GM06990 (cell line): ENCODE results near the gene HYAL4.
"Not testable (repeated sequence)": the region's sequence is repeated elsewhere in the genome, so short reads cannot be mapped to it uniquely, and the experiment has no call there.

ENCODE experiments used
- DNase-seq: peaks from one replicate; pipeline ENCODE4 v3.0.0-alpha.2; 2011; ENCODE audit not compliant: insufficient read length; ENCODE audit errors: extremely low read depth
- H3K27me3 ChIP-seq: replicated peaks from 2 replicates; pipeline ENCODE4 v1.6.0; 2011; ENCODE audit warnings: low read length; ENCODE audit not compliant: control insufficient read depth, insufficient read depth
- H3K36me3 ChIP-seq: 2 replicates; pipeline ENCODE4 v1.5.1; 2011; ENCODE audit warnings: low read length; ENCODE audit not compliant: control insufficient read depth, insufficient read depth
- H3K4me3 ChIP-seq: replicated peaks from 2 replicates; pipeline ENCODE4 v1.5.1; 2011; ENCODE audit warnings: low read depth, mild to moderate bottlenecking, control low read depth, low read length
- TF ChIP-seq, protein P1 (sequence below): IDR thresholded peaks from 2 replicates; pipeline ENCODE4 v1.5.1; 2011; ENCODE audit warnings: low read length, control low read depth, mild to moderate bottlenecking, inconsistent platforms; ENCODE audit not compliant: insufficient read depth, poor library complexity, severe bottlenecking

Gene HYAL4

DNA sequence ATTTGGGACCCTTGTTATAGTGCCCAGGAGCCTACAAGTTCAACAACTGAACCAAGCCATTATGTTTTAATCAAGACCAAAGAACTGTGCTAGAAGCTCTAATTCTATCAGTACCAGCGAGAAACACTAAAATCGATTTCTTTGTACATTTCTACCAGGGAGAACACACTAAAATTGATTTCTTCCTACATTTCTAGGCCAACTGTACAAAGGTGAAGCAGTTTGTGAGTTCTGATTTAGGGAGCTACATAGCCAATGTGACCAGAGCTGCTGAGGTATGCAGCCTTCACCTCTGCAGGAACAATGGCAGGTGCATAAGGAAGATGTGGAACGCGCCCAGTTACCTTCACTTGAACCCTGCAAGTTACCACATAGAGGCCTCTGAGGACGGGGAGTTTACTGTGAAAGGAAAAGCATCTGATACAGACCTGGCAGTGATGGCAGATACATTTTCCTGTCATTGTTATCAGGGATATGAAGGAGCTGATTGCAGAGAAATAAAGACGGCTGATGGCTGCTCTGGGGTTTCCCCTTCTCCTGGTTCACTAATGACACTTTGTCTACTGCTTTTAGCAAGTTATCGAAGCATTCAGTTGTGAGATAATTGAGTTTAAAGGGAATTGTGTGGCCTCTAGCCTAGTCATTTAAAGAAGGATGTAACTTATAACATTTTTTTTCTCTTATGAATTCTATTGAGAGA lies 31.7 kb downstream of the HYAL4 start:
- Histone ChIP-seq H3K27me3 (no peaks in the 10 kb centered on the region), H3K36me3 (no peaks in the 10 kb centered on the region), H3K4me3 (no peak overlapping the region)
- TF ChIP-seq, protein P1, sequence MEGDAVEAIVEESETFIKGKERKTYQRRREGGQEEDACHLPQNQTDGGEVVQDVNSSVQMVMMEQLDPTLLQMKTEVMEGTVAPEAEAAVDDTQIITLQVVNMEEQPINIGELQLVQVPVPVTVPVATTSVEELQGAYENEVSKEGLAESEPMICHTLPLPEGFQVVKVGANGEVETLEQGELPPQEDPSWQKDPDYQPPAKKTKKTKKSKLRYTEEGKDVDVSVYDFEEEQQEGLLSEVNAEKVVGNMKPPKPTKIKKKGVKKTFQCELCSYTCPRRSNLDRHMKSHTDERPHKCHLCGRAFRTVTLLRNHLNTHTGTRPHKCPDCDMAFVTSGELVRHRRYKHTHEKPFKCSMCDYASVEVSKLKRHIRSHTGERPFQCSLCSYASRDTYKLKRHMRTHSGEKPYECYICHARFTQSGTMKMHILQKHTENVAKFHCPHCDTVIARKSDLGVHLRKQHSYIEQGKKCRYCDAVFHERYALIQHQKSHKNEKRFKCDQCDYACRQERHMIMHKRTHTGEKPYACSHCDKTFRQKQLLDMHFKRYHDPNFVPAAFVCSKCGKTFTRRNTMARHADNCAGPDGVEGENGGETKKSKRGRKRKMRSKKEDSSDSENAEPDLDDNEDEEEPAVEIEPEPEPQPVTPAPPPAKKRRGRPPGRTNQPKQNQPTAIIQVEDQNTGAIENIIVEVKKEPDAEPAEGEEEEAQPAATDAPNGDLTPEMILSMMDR, result no peak
- no peak for DNase-seq

DNA sequence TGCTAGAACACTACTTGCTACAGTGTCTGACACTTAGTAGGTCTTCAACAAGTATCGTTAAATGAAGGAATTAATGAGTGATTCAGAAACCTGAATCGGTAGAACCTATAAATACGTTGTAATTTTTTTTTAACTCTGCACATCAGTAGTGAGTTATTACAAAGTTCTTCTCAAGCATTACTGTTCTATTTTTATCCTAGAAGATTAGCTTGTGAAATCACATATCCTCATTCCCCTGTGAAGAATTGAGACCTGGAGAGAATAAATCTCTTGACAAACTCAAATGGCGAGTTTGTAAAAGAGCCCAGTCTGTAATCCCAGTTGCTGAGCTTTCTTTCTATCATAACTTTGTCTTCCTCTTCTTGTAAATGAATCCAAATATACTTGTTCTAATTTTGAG lies 34.7 kb downstream of the HYAL4 start:
- TF ChIP-seq, protein P1, result no peak
- Histone ChIP-seq H3K4me3 (no peak overlapping the region), H3K27me3 (no peaks in the 10 kb centered on the region), H3K36me3 (no peaks in the 10 kb centered on the region)
- DNase-seq, result no peak

DNA sequence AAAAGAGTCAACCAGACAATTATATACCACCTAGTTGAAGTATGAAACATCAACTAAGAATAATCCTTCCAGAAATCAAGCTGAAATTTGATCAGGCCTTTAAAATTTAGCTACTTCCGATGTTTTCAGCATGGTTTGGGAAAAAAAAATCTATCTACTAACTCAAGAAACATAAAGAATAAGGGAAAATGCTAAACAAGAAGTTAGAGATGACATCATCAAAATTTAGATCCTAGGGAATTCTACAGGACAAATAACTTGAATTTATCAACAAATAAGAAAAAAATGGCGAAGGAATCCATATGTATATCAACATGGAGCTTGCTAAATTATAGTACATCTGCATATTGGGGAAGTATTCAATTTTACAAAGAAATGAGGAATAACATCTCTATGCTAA lies 36.3 kb downstream of the HYAL4 start:
- no peak for DNase-seq
- no peak overlapping the region for H3K4me3 ChIP-seq
- no peaks in the 10 kb centered on the region for H3K36me3 ChIP-seq
- TF ChIP-seq, protein P1, result no peak
- no peaks in the 10 kb centered on the region for H3K27me3 ChIP-seq

DNA sequence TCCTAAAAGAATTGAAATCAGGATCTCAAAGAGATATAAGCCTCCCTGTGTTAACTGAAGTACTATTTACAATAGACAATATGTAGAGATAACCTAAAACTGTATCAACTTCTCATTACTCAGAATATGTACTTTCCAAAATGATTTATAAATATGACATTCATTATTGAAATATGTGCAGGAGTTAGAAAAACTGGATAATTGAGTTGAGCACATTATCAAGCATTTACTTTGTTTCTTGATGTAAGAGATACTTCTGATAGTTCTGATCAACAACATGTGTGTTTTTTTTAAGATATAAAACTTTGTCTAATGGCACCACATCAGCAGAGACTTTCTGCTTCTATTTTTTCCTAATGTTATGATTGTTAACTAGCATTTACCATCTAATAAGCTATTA lies 38.2 kb downstream of the HYAL4 start:
- H3K36me3 ChIP-seq, result no peaks in the 10 kb centered on the region
- no peaks in the 10 kb centered on the region for H3K27me3 ChIP-seq
- TF ChIP-seq, protein P1, result no peak
- H3K4me3 ChIP-seq, result no peak overlapping the region
- DNase-seq, result no peak

DNA sequence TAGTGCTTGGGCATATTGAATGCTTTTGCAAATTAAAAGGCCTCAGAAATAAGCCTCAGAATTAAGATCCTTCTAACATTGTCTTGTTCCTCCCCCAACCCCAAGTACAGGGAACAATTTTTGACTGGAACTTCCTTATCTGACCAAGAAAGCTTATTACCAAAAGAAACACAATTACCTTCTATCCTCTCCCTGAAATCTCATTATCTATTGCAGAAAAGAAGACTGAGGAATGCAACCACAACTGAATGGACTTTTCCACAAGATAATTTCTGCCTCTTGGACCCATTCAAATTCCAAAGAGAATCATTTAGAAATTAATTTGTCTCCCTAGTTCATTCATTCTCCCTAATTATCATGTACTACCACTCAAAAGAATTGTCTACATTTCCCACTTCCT lies 43.2 kb downstream of the HYAL4 start:
- TF ChIP-seq, protein P1, result no peak
- Histone ChIP-seq H3K4me3 (no peak overlapping the region), H3K36me3 (no peaks in the 10 kb centered on the region), H3K27me3 (no peaks in the 10 kb centered on the region)
- no peak for DNase-seq

DNA sequence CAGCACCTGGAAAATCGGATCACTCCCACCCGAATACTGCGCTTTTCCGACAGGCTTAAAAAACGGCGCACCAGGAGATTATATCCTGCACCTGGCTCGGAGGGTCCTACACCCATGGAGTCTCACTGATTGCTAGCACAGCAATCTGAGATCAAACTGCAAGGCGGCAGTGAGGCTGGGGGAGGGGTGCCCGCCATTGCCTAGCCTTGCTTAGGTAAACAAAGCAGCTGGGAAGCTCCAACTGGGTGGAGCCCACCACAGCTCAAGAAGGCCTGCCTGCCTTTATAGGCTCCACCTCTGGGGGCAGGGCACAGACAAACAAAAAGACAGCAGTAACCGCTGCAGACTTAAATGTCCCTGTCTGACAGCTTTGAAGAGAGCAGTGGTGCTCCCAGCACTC lies 49.8 kb downstream of the HYAL4 start:
- not testable (repeated sequence) for DNase-seq, H3K36me3 ChIP-seq, H3K4me3 ChIP-seq, H3K27me3 ChIP-seq
